Measurements from ENCODE around the gene MUC12.
"Not testable (repeated sequence)": the region's sequence is repeated elsewhere in the genome, so short reads cannot be mapped to it uniquely, and the experiment has no call there.

The MUC12 gene

DNA sequence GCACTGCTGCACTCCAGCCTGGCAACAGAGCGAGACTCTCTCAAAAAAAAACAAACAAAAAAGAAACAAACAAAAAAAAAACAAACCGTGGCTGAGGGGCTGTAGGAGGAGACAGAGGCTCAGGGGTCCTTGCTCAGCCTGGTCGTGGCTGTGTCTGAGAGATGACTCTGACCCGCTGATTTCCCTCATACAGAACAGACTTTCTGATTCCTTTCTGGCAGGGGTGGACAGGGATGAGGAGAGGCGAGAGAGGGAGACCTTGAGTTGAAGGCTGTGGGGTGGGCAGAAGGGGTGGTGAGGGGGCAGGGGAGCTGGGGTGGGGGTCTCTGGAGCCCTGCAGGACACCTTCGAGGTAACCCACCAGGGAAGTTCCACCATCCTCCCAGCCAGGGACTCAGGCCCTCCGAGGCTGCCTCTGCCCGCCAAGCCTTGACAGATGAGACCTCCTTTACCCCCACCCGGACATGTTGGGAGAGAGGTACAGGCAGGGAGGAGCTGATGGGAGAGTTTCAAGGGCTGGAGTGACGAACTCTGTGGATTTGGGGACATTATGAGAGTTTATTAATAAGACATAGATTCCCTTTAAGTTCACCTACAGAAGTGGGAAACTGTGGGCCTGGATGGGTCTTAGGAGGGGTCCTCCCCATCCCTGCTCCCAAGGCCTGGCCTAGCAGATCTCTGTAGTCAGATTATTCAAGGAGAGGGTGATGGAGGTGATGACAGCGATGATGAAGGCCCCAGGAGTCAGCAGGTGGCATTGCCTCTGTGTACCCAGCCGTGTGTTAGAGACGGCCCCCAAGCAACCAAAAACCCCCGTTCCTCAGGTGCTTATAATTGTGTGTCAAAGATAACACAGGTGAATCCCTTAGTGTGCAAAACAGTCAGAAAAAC, 2.0 kb downstream of the MUC12 start:
- in situ Hi-C loops (cut with MboI; ENCODE audit: low pct_unique_long_range_greater_than_20kb, low sequenced_read_pairs, unreplicated experiment): no loop called here
- no peak for DNase-seq (ENCODE audit: low spot score)
- TF ChIP-seq, protein P1, sequence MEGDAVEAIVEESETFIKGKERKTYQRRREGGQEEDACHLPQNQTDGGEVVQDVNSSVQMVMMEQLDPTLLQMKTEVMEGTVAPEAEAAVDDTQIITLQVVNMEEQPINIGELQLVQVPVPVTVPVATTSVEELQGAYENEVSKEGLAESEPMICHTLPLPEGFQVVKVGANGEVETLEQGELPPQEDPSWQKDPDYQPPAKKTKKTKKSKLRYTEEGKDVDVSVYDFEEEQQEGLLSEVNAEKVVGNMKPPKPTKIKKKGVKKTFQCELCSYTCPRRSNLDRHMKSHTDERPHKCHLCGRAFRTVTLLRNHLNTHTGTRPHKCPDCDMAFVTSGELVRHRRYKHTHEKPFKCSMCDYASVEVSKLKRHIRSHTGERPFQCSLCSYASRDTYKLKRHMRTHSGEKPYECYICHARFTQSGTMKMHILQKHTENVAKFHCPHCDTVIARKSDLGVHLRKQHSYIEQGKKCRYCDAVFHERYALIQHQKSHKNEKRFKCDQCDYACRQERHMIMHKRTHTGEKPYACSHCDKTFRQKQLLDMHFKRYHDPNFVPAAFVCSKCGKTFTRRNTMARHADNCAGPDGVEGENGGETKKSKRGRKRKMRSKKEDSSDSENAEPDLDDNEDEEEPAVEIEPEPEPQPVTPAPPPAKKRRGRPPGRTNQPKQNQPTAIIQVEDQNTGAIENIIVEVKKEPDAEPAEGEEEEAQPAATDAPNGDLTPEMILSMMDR (IDR thresholded peaks at IDR 0.05; ENCODE audit: extremely low read depth, insufficient read depth, missing control alignments): no peak

DNA sequence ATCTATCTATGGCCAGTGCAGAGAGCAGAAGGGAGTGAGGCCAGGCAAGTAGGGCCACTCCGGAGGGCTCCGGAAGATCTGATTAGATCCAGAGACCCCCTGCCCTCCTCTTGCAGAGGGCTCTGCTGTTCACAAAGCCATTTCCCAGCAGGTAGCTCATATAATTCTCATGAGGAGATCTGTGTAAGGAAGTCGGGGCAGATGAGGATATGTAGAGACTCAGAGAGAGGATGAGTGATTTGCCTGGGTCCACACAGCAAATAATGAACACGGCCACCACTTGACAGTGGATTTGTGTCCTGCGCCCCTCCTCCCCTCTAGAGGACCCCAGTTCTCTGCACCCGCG, 2.6 kb downstream of the MUC12 start:
- no peak for DNase-seq (ENCODE audit: low spot score)
- TF ChIP-seq, protein P1 (IDR thresholded peaks at IDR 0.05; ENCODE audit: extremely low read depth, insufficient read depth, missing control alignments): no peak
- in situ Hi-C loops (cut with MboI; ENCODE audit: low pct_unique_long_range_greater_than_20kb, low sequenced_read_pairs, unreplicated experiment): no loop called here

DNA sequence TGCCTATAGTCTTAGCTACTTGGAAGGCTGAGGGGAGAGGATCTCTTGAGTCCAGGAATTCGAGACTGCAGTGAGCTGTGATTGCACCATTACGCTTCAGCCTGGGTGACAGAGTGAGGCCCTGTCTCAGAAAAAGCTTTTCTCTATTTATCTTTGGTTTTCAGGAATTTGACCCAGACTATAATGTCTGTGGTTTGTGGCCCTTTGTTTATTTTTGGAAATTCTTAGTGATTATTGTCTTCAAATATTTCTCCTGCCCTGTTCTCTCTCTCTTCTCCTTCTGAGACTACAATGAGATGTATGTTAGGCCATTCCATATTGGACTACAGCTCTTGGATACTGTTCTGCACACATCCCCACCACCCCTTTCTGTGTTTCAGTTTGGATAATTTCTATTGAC, 4.7 kb downstream of the MUC12 start:
- DNase-seq (ENCODE audit: low spot score): no peak
- TF ChIP-seq, protein P1 (IDR thresholded peaks at IDR 0.05; ENCODE audit: extremely low read depth, insufficient read depth, missing control alignments): no peak
- in situ Hi-C loops (cut with MboI; ENCODE audit: low pct_unique_long_range_greater_than_20kb, low sequenced_read_pairs, unreplicated experiment): no loop called here

DNA sequence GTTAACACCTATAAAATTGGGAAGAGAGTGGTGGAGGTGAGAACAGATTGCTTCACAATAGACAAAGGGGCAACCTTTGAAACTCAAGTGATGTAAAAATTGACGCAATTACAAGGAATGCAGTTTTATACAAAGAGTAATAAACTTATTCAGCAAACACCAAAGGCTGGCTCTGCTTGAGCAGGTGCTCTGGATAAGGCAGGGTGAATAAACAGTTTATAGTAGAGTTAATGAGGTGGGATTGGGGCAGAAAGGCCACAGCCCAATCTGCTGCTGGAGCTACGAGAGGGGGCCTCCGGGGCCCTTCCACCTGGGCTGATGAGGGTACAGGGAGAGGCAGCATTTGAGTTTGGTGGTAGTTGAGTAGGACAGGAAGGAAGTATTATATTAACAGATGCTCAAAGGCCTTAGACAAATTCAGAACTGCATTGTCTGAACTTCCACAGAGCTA, 6.0 kb downstream of the MUC12 start:
- TF ChIP-seq, protein P1 (IDR thresholded peaks at IDR 0.05; ENCODE audit: extremely low read depth, insufficient read depth, missing control alignments): no peak
- in situ Hi-C loops (cut with MboI; ENCODE audit: low pct_unique_long_range_greater_than_20kb, low sequenced_read_pairs, unreplicated experiment): no loop called here
- no peak for DNase-seq (ENCODE audit: low spot score)

- TF ChIP-seq, protein P1 (IDR thresholded peaks at IDR 0.05; ENCODE audit: extremely low read depth, insufficient read depth, missing control alignments): no peak
- in situ Hi-C loops (cut with MboI; ENCODE audit: low pct_unique_long_range_greater_than_20kb, low sequenced_read_pairs, unreplicated experiment): no loop called here
- no peak for DNase-seq (ENCODE audit: low spot score)
Measured at GRCh38 chr7:100978300-100978699, 8.9 kb downstream of the MUC12 start.

DNA sequence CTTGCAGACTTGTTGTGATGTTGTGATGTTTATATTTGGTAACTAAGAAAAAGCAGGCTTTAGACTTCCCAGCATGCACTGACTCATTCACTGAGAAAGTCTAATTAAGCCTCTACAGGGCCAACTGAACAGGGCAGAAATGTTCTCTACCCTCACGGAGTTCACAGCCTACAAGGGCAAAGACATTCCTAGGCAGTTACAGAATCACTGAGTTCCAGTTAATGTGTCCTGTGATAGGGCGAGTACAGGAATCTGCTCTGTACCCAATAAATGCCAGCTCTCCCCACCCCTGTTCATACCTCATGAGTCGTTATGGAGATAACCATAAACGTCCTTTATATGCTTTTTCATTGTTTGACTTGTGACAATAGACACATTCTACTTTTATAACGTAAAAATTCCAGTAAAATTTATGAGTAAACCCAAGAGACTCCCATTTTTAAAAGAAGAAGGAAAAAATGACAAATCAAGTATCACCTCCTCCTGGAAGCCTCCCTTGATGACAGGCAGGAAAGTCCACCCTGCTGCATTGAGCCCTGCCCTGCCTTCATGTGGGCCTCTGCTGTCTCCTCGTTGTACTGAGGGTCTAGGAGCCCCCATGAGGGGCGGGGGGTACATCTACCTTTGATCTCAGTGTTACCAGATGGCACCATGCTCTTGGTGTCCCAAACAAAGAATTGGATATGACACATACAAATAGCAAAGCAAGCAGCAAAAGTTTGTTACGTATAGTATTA, 14.3 kb downstream of the MUC12 start:
- TF ChIP-seq, protein P1 (IDR thresholded peaks at IDR 0.05; ENCODE audit: extremely low read depth, insufficient read depth, missing control alignments): no peak
- in situ Hi-C loops (cut with MboI; ENCODE audit: low pct_unique_long_range_greater_than_20kb, low sequenced_read_pairs, unreplicated experiment): no loop called here
- DNase-seq (ENCODE audit: low spot score): no peak

- in situ Hi-C loops (cut with MboI; ENCODE audit: low pct_unique_long_range_greater_than_20kb, low sequenced_read_pairs, unreplicated experiment); DNase-seq (ENCODE audit: low spot score): not testable (repeated sequence)
Measured at GRCh38 chr7:100984241-100984918, 15.0 kb downstream of the MUC12 start.

DNA sequence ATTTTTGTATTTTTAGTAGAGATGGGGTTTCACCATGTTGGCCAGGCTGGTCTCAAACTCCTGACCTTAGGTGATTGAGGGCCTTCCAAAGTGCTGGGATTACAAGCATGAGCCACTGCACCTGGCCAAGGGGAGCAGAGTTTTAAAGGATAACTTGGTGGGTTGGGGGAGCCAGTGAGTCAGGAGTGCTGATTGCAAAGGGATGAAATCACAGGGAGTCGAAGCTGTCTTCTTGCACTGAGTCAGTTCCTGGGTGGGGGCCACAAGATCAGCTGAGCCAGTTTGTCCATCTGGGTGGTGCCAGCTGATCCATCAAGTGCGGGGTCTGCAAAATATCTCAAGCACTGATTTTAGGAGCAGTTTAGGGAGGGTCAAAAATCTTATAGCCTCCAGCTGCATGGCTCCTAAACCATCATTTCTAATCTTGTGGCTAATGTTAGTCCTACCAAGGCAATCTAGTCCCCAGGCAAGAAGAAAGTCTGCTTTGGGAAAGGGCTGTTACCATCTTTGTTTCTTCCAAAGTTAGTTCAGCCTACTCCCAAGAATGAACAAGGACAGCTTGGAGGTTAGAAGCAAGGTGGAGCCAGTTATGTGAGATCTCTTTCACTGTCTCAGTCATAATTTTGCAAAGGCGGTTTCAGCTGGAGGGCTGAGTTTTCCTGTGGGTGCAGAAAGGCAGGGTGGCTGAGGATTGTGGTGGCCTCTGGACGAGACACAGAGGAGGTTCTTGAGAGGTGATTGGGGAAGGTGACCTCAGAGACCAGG, 15.8 kb downstream of the MUC12 start:
- in situ Hi-C loops (cut with MboI; ENCODE audit: low pct_unique_long_range_greater_than_20kb, low sequenced_read_pairs, unreplicated experiment); DNase-seq (ENCODE audit: low spot score): not testable (repeated sequence)
